ENCODE measurements around the gene ARHGAP45. TPM values are rescaled to one million over a fixed set of nuclear protein-coding genes. Genes with fewer than 3 reads are reported as not detected.

ARHGAP45 gene
- total and polyA plus RNA-seq, 4 donors: 3.3 to 27.5 (median 9.7) TPM

DNA sequence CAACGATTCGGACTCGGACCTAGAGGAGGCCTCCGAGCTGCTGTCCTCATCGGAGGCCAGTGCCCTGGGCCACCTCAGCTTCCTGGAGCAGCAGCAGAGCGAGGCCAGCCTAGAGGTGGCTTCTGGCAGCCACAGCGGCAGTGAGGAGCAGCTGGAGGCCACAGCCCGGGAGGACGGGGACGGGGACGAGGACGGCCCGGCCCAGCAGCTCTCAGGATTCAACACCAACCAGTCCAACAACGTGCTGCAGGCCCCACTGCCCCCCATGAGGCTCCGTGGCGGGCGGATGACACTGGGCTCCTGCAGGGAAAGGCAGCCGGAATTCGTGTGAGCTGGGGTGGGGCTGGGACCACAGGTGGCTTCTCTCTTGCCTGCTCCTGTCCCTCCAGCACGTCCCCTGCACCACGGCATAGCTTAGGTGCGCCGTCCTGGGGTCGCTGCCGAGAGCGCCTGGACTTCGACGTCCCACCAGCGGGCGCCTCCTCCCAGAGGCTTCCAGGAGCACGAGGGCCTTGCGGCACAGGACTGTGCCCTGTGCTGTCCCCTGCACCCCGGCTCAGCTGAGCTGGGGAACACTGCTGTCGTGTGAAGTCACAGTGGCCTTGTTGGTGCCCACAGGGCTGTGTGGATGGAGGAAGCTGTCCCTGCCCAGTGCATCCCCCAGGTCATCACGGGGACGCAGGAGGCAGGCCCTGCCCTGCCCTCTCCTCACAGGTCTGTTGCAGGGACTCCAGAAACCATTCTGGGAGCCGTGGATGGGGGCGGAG is 18.9 kb downstream of the ARHGAP45 start:
- no peak overlapping the region for H3K27ac ChIP-seq (ENCODE audit: low read depth in 1 of 2, low read length in 2 of 2)
- H3K4me1 ChIP-seq (ENCODE audit: control insufficient read depth in 4 of 4, insufficient read depth in 4 of 4, low read length in 3 of 4): peaks cover 3 to 34% (median 10%) of the 10 kb centered on the region in 4 donors
- H3K9me3 ChIP-seq (ENCODE audit: control insufficient read depth in 4 of 4, low read length in 3 of 4): no peaks in the 10 kb centered on the region
- TF ChIP-seq NR2F2 (IDR thresholded peaks at IDR 0.05) (no peak), EGR1 (IDR thresholded peaks at IDR 0.05; ENCODE audit: low read depth in 2 of 2) (no peak), YY1 (IDR thresholded peaks at IDR 0.05) (no peak), GABPA (IDR thresholded peaks at IDR 0.05 in 1 of 2, conservative IDR thresholded peaks at IDR 0.05 in 1 of 2) (no peak)
- TF ChIP-seq, protein P1, sequence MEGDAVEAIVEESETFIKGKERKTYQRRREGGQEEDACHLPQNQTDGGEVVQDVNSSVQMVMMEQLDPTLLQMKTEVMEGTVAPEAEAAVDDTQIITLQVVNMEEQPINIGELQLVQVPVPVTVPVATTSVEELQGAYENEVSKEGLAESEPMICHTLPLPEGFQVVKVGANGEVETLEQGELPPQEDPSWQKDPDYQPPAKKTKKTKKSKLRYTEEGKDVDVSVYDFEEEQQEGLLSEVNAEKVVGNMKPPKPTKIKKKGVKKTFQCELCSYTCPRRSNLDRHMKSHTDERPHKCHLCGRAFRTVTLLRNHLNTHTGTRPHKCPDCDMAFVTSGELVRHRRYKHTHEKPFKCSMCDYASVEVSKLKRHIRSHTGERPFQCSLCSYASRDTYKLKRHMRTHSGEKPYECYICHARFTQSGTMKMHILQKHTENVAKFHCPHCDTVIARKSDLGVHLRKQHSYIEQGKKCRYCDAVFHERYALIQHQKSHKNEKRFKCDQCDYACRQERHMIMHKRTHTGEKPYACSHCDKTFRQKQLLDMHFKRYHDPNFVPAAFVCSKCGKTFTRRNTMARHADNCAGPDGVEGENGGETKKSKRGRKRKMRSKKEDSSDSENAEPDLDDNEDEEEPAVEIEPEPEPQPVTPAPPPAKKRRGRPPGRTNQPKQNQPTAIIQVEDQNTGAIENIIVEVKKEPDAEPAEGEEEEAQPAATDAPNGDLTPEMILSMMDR (IDR thresholded peaks at IDR 0.05; ENCODE audit: low read depth, low read length, missing input control): no peak
- TF ChIP-seq, protein P2, sequence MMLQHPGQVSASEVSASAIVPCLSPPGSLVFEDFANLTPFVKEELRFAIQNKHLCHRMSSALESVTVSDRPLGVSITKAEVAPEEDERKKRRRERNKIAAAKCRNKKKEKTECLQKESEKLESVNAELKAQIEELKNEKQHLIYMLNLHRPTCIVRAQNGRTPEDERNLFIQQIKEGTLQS (IDR thresholded peaks at IDR 0.05): no peak
- WGBS: 84% methylated on average over 38 of the region's 38 CpGs
- DNase-seq (ENCODE audit: low spot score): no peak
- H3K9ac ChIP-seq (ENCODE audit: low read depth in 1 of 2, low read length in 2 of 2): no peak overlapping the region
- no peaks in the 10 kb centered on the region for H3K27me3 ChIP-seq (ENCODE audit: control insufficient read depth in 4 of 4, insufficient read depth in 4 of 4, low read length in 3 of 4)
- no peak overlapping the region for H3K4me3 ChIP-seq (ENCODE audit: low read depth in 1 of 3, low read length in 3 of 3)
- H3K36me3 ChIP-seq (ENCODE audit: control insufficient read depth in 4 of 4, insufficient read depth in 3 of 4, low read depth in 1 of 4, low read length in 3 of 4): peaks cover 6 to 24% (median 15%) of the 10 kb centered on the region in 4 donors

DNA sequence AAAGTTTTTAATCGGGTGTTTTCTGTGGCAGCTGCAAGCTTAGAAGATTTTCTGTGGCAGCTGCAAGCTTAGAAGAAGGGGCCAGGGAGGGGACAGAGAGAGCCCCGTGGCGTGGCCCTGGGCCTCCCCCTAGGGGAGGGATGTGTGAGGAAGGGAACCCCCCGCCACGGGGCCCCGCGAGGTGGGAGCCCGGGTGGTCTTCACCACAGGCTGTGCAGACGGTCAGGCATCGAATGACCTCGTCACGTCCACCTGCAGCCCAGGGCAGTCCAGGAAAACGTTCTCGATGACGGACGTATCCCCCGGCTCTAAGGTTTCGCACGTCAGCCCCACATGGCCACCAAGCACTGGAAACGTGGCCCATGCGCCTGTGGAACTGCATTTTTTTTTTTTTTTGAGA is 19.6 kb downstream of the ARHGAP45 start:
- no peak for TF ChIP-seq FOXA1 (IDR thresholded peaks at IDR 0.05)
- TF ChIP-seq, protein P3, sequence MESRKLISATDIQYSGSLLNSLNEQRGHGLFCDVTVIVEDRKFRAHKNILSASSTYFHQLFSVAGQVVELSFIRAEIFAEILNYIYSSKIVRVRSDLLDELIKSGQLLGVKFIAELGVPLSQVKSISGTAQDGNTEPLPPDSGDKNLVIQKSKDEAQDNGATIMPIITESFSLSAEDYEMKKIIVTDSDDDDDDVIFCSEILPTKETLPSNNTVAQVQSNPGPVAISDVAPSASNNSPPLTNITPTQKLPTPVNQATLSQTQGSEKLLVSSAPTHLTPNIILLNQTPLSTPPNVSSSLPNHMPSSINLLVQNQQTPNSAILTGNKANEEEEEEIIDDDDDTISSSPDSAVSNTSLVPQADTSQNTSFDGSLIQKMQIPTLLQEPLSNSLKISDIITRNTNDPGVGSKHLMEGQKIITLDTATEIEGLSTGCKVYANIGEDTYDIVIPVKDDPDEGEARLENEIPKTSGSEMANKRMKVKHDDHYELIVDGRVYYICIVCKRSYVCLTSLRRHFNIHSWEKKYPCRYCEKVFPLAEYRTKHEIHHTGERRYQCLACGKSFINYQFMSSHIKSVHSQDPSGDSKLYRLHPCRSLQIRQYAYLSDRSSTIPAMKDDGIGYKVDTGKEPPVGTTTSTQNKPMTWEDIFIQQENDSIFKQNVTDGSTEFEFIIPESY (IDR thresholded peaks at IDR 0.05): no peak
- TF ChIP-seq NR2F2 (IDR thresholded peaks at IDR 0.05): no peak
- Histone ChIP-seq H3K4me1 (ENCODE audit: control insufficient read depth in 4 of 4, insufficient read depth in 4 of 4, low read length in 3 of 4) (peaks cover 2 to 27% (median 9%) of the 10 kb centered on the region in 4 donors), H3K9me3 (ENCODE audit: control insufficient read depth in 4 of 4, low read length in 3 of 4) (no peaks in the 10 kb centered on the region), H3K4me3 (ENCODE audit: low read depth in 1 of 3, low read length in 3 of 3) (no peak overlapping the region), H3K9ac (ENCODE audit: low read depth in 1 of 2, low read length in 2 of 2) (no peak overlapping the region), H3K27ac (ENCODE audit: low read depth in 1 of 2, low read length in 2 of 2) (no peak overlapping the region), H3K36me3 (ENCODE audit: control insufficient read depth in 4 of 4, insufficient read depth in 3 of 4, low read depth in 1 of 4, low read length in 3 of 4) (peaks cover 9 to 27% (median 20%) of the 10 kb centered on the region in 4 donors), H3K27me3 (ENCODE audit: control insufficient read depth in 4 of 4, insufficient read depth in 4 of 4, low read length in 3 of 4) (no peaks in the 10 kb centered on the region)
- WGBS: 86% methylated on average over 21 of the region's 21 CpGs
- no peak for DNase-seq (ENCODE audit: low spot score)

DNA sequence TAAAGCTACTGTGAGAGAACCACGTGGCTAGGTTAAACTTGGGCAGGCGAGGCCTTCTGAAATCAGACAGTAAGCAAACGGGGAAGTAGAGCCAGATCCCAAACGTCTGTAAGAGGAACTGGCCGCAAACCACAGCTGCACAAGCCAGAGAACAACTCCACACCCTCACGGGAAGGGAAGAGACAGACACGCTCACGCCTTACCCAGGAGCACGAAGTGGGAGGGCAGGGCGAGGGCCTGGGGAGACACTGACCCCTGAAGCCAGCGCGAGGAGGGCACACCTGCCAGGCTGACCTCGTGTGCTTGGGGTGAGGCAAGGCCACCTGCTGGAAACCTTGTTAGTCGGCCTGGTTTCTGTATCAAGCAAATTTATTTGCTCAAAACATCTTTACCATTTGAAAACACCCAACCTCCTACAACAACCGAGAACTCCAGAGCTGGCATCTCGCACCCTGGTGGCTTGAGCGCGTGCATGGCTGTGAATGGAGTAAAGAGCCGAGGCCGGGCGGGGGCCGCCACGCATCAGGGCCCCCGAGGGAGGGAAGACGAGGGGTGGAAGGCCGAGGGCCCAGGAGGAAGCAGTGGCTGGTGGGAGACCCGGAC is 20.9 kb downstream of the ARHGAP45 start:
- Histone ChIP-seq H3K9me3 (ENCODE audit: control insufficient read depth in 4 of 4, low read length in 3 of 4) (no peaks in the 10 kb centered on the region), H3K27me3 (ENCODE audit: control insufficient read depth in 4 of 4, insufficient read depth in 4 of 4, low read length in 3 of 4) (no peaks in the 10 kb centered on the region), H3K27ac (ENCODE audit: low read depth in 1 of 2, low read length in 2 of 2) (peak overlapping the region; percentile 20 to 55), H3K9ac (ENCODE audit: low read depth in 1 of 2, low read length in 2 of 2) (no peak overlapping the region), H3K4me1 (ENCODE audit: control insufficient read depth in 4 of 4, insufficient read depth in 4 of 4, low read length in 3 of 4) (peaks cover 0 to 18% (median 3%) of the 10 kb centered on the region in 4 donors), H3K4me3 (ENCODE audit: low read depth in 1 of 3, low read length in 3 of 3) (no peak overlapping the region), H3K36me3 (ENCODE audit: control insufficient read depth in 4 of 4, insufficient read depth in 3 of 4, low read depth in 1 of 4, low read length in 3 of 4) (peaks cover 9 to 27% (median 22%) of the 10 kb centered on the region in 4 donors)
- DNase-seq (ENCODE audit: low spot score): no peak
- 69% methylated on average over 27 of the region's 27 CpGs for WGBS
- TF ChIP-seq FOXA2 (IDR thresholded peaks at IDR 0.05) (no peak), HNF4G (IDR thresholded peaks at IDR 0.05) (no peak), JUND (IDR thresholded peaks at IDR 0.05) (no peak), RXRA (IDR thresholded peaks at IDR 0.05) (no peak), NR2F2 (IDR thresholded peaks at IDR 0.05) (no peak), RAD21 (IDR thresholded peaks at IDR 0.05) (no peak), EGR1 (IDR thresholded peaks at IDR 0.05; ENCODE audit: low read depth in 2 of 2) (no peak), FOXA1 (IDR thresholded peaks at IDR 0.05) (no peak)
- TF ChIP-seq, protein P4, sequence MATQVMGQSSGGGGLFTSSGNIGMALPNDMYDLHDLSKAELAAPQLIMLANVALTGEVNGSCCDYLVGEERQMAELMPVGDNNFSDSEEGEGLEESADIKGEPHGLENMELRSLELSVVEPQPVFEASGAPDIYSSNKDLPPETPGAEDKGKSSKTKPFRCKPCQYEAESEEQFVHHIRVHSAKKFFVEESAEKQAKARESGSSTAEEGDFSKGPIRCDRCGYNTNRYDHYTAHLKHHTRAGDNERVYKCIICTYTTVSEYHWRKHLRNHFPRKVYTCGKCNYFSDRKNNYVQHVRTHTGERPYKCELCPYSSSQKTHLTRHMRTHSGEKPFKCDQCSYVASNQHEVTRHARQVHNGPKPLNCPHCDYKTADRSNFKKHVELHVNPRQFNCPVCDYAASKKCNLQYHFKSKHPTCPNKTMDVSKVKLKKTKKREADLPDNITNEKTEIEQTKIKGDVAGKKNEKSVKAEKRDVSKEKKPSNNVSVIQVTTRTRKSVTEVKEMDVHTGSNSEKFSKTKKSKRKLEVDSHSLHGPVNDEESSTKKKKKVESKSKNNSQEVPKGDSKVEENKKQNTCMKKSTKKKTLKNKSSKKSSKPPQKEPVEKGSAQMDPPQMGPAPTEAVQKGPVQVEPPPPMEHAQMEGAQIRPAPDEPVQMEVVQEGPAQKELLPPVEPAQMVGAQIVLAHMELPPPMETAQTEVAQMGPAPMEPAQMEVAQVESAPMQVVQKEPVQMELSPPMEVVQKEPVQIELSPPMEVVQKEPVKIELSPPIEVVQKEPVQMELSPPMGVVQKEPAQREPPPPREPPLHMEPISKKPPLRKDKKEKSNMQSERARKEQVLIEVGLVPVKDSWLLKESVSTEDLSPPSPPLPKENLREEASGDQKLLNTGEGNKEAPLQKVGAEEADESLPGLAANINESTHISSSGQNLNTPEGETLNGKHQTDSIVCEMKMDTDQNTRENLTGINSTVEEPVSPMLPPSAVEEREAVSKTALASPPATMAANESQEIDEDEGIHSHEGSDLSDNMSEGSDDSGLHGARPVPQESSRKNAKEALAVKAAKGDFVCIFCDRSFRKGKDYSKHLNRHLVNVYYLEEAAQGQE (IDR thresholded peaks at IDR 0.05): no peak
- TF ChIP-seq, protein P1 (IDR thresholded peaks at IDR 0.05; ENCODE audit: low read depth, low read length, missing input control): no peak
- TF ChIP-seq, protein P2 (IDR thresholded peaks at IDR 0.05): no peak
